ENCODE data around the gene FAXC. TPM values are rescaled to one million over a fixed set of nuclear protein-coding genes. Genes with fewer than 3 reads are reported as not detected.

The FAXC gene
- polyA plus RNA-seq, 1 of the 3 experiments (the other 2 are of a cell fraction) = 9.0 TPM

GRCh38 chr6:99297006-99297405 lies 52.5 kb downstream of the FAXC start (continued):
- TF ChIP-seq ZBTB33 (IDR thresholded peaks at IDR 0.05; ENCODE audit: borderline replicate concordance, low read depth) (no peak), MXI1 (IDR thresholded peaks at IDR 0.05; ENCODE audit: low read depth, low read length) (no peak), TEAD4 (IDR thresholded peaks at IDR 0.05; ENCODE audit: borderline replicate concordance, insufficient read depth) (no peak), RFX5 (IDR thresholded peaks at IDR 0.05; ENCODE audit: low read length) (no peak), ELF1 (IDR thresholded peaks at IDR 0.05) (no peak), FOSL2 (IDR thresholded peaks at IDR 0.05; ENCODE audit: borderline replicate concordance, low read depth) (no peak), GABPA (IDR thresholded peaks at IDR 0.05; ENCODE audit: low read depth) (no peak), NFIC (IDR thresholded peaks at IDR 0.05; ENCODE audit: borderline replicate concordance) (no peak), FOXJ3 (CRISPR knock-in tag; IDR thresholded peaks at IDR 0.05) (no peak)

- Histone ChIP-seq H3K4me1 (ENCODE audit: control insufficient read depth in 1 of 2, insufficient read depth in 2 of 2, low read depth in 1 of 2, low read length in 1 of 2) (no peaks in the 10 kb centered on the region), H3K4me2 (no peak overlapping the region), H3K36me3 (replicated peaks in 1 of 2; ENCODE audit: control insufficient read depth in 1 of 2, insufficient read depth in 2 of 2, low read length in 1 of 2) (peaks cover 0 to 8% of the 10 kb centered on the region in 2 experiments), H2AFZ (ENCODE audit: low read depth) (no peak overlapping the region), H3K9ac (no peak overlapping the region), H3K4me3 (ENCODE audit: low read depth in 2 of 2, low read length in 1 of 2) (no peak overlapping the region), H3K79me2 (ENCODE audit: insufficient read depth) (no peaks in the 10 kb centered on the region), H3K27ac (ENCODE audit: low read depth in 2 of 2, low read length in 1 of 2) (no peak overlapping the region), H4K20me1 (ENCODE audit: insufficient read depth) (no peaks in the 10 kb centered on the region), H3K9me2 (no peaks in the 10 kb centered on the region), H3K27me3 (ENCODE audit: insufficient read depth) (no peaks in the 10 kb centered on the region), H3K9me3 (no peaks in the 10 kb centered on the region), H3F3A (replicated peaks; ENCODE audit: insufficient read depth) (no peaks in the 10 kb centered on the region)
- no peak for DNase-seq
- POLR2A ChIA-PET = no interaction called here
- TF ChIP-seq FOXM1 (IDR thresholded peaks at IDR 0.05; ENCODE audit: low read depth) = no peak
- WGBS (ENCODE audit: low lambda C conversion rate) = 81% methylated on average over 4 of the region's 5 CpGs
- CTCF ChIA-PET = interaction anchor here (0.8 to 1.5 kb wide), 3 partner anchors 9 to 76 kb away, joined by 3 read pairs; no protein-coding TSS in a partner anchor
Observed at GRCh38 chr6:99296261-99296660, 53.2 kb downstream of the FAXC start.

GRCh38 chr6:99295276-99295675 lies 54.2 kb downstream of the FAXC start:
- Histone ChIP-seq H3K4me2 (no peak overlapping the region), H3F3A (replicated peaks; ENCODE audit: insufficient read depth) (no peaks in the 10 kb centered on the region), H3K79me2 (ENCODE audit: insufficient read depth) (no peaks in the 10 kb centered on the region), H3K9ac (no peak overlapping the region), H3K27me3 (ENCODE audit: insufficient read depth) (no peaks in the 10 kb centered on the region), H3K4me3 (ENCODE audit: low read depth in 2 of 2, low read length in 1 of 2) (no peak overlapping the region), H3K27ac (ENCODE audit: low read depth in 2 of 2, low read length in 1 of 2) (no peak overlapping the region), H3K9me2 (no peaks in the 10 kb centered on the region), H3K36me3 (replicated peaks in 1 of 2; ENCODE audit: control insufficient read depth in 1 of 2, insufficient read depth in 2 of 2, low read length in 1 of 2) (peaks cover 0 to 5% of the 10 kb centered on the region in 2 experiments), H3K9me3 (no peaks in the 10 kb centered on the region), H3K4me1 (ENCODE audit: control insufficient read depth in 1 of 2, insufficient read depth in 2 of 2, low read depth in 1 of 2, low read length in 1 of 2) (no peaks in the 10 kb centered on the region), H2AFZ (ENCODE audit: low read depth) (no peak overlapping the region), H4K20me1 (ENCODE audit: insufficient read depth) (no peaks in the 10 kb centered on the region)
- ChIA-PET POLR2A (no interaction called here), CTCF (no interaction called here)
- no peak for DNase-seq
- WGBS (ENCODE audit: low lambda C conversion rate) = 96% methylated on average over 3 of the region's 3 CpGs
- TF ChIP-seq ZBTB33 (IDR thresholded peaks at IDR 0.05; ENCODE audit: borderline replicate concordance, low read depth) (no peak), ELF1 (IDR thresholded peaks at IDR 0.05) (no peak), MXI1 (IDR thresholded peaks at IDR 0.05; ENCODE audit: low read depth, low read length) (no peak), TEAD4 (IDR thresholded peaks at IDR 0.05; ENCODE audit: borderline replicate concordance, insufficient read depth) (no peak), TCF12 (IDR thresholded peaks at IDR 0.05) (no peak), RCOR1 (IDR thresholded peaks at IDR 0.05; ENCODE audit: low read length) (no peak), FOSL2 (IDR thresholded peaks at IDR 0.05; ENCODE audit: borderline replicate concordance, low read depth) (no peak), PBX3 (IDR thresholded peaks at IDR 0.05) (no peak), RAD21 (IDR thresholded peaks at IDR 0.05; ENCODE audit: low read length) (no peak), USF2 (IDR thresholded peaks at IDR 0.05; ENCODE audit: borderline replicate concordance, low read depth, low read length) (no peak), RFX5 (IDR thresholded peaks at IDR 0.05; ENCODE audit: low read length) (no peak)

All from SK-N-SH (cell line).